Measurements from ENCODE around the gene PABPN1L.

DNA sequence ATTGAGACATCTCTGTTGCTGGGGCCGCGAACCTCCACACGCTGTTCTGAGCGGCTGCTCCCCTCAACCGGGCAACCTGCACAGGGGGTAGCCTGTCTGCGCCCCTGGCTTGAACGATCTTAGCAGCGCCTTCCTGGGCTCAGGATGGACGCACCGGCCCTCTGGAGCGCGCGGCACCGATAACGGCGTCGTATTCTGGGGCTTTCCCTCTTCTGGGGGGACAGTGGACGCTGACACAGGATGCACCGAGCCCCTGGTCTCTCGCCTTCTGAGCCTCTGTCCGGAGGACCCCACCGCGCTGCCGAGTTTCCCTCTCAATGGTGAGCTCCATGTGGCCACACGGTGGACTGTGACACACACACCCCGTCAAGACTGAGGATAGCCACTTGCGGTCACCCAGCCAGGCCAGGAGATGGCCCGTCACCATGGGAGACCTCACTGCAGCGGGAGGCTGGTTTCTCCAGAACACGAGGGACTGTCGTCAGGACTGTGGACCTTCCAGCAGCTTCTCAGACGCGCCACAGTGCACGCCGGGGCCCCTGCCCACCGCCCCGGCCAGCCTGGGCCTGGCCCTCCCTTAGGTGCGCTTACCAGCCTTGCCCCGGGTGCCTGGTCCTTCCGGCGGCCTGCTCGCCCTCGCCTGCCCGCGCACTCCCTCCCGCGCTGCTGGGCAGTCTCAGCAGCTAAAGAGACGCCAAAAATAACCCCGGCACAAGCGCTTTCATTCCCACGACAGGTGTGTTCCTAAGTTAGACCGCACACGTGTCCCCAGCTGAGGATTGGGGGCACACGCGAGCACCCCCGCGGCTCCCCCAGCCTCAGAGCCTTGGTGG is 30.0 kb upstream of the PABPN1L start:
- TF ChIP-seq, protein P1, sequence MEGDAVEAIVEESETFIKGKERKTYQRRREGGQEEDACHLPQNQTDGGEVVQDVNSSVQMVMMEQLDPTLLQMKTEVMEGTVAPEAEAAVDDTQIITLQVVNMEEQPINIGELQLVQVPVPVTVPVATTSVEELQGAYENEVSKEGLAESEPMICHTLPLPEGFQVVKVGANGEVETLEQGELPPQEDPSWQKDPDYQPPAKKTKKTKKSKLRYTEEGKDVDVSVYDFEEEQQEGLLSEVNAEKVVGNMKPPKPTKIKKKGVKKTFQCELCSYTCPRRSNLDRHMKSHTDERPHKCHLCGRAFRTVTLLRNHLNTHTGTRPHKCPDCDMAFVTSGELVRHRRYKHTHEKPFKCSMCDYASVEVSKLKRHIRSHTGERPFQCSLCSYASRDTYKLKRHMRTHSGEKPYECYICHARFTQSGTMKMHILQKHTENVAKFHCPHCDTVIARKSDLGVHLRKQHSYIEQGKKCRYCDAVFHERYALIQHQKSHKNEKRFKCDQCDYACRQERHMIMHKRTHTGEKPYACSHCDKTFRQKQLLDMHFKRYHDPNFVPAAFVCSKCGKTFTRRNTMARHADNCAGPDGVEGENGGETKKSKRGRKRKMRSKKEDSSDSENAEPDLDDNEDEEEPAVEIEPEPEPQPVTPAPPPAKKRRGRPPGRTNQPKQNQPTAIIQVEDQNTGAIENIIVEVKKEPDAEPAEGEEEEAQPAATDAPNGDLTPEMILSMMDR (IDR thresholded peaks at IDR 0.05), result no peak
- TF ChIP-seq EZH2 (IDR thresholded peaks at IDR 0.05; ENCODE audit: borderline replicate concordance, insufficient read depth, low read depth, low read length, poor library complexity, severe bottlenecking), result no peak
